HG03565 (cell line): ENCODE results near the gene OTOG.

ENCODE experiments used
- ATAC-seq: cut with Tn5 transposase; IDR thresholded peaks from one replicate; pipeline ENCODE4 v1.9.1; 2021; ENCODE audit warnings: mild to moderate bottlenecking, moderate library complexity; ENCODE audit not compliant: unreplicated experiment

OTOG gene

DNA sequence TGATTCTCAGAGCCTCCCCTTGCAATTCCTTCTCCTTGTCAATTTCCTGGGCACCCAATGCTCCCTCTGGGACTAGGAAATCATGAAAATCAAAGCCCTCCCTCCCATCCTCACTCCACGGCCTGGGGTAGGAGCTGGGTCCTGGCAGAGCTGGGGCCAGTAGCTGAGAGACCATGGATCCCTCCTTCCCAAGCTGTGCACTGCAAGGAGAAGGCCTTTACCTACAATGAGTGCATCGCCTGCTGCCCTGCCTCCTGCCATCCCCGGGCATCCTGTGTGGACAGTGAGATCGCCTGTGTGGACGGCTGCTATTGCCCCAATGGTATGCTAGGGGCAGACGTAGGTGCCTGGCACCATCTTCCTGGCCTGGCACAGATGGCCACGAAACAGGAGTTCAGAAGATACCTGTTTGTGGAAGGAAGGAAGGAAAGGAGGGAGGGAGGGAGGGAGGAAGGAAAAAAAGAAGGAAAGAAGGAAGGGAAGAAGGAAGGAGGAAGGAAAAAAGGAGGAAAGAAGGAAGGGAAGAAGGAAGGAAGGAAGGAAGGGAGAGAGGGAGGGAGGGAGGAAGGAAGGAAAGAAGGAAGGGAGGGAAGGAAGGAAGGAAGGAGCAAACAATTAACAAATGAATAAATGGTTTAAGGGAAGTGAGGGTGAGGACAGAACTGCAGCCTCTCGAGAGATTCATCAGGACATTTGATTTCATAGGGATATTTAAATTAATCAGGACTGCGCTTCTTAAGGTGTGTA lies 12.5 kb downstream of the OTOG start:
- ATAC-seq, result no peak

DNA sequence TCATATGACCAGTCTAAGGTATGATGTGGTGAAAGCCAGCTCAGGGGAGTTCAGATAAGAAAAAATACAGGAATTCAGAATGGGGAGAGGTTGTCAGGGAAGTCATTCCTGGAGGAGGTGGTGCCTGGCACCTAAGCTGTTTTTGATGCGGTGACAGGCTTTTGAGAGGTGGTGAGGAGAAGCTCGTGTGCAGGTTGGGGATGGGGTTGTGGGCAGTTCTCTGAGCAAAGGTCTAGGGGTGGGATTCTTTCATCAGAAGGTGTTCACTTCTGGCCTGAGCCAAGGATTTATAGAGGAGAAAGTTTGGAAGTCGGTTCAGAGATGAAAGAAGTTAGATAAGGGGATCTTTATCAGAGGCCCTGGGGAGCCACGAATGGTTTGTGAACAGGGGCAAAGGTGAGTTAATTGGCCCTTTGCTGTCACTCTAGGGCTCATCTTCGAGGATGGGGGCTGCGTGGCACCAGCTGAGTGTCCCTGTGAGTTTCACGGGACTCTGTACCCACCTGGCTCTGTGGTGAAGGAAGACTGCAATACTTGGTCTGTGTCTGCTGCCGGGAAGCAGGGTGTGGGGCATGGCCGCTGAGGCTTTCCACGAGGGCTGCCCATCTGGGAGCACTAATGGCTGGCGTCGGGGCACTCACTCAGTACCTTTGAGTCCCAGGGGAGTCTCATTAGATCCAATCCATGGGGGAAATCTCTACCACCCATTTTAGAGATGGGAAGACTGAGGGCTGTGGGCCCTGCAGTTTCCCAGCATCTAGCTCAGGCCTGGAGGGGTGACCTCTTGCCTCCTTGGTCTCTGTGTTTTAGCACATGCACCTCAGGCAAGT lies 13.4 kb downstream of the OTOG start:
- no peak for ATAC-seq

DNA sequence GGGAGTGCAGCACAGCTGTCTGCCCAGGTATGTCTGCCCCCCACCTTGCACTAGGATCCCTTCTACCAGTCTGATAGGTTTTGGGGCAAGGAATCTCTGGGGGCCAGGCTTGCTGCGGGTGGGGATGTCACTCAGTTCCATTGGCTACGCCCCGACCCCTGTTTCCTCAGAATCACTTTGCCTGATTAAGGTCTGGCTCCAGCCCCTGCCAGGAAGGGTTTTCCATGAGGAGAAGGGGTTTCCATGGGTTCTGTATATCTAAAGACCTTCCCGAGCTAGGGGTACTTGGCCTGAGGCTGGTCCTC lies 14.0 kb downstream of the OTOG start:
- no peak for ATAC-seq

DNA sequence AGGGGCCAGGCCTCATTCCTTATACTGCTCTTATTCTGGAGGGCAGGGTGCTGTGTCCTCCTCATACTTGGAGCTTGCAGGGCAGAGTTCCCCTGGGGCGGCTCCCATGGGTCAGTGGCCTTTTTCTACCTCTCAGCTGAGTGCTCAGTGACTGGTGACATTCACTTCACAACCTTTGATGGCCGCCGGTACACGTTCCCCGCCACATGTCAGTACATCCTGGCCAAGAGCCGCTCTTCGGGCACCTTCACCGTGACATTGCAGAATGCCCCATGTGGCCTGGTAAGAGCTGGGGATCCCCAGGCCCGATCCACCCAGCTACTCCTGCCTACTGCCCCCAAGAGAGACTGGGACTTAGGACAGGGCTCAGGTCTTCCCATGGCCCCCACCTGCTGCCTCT lies 14.5 kb downstream of the OTOG start:
- ATAC-seq, result no peak

DNA sequence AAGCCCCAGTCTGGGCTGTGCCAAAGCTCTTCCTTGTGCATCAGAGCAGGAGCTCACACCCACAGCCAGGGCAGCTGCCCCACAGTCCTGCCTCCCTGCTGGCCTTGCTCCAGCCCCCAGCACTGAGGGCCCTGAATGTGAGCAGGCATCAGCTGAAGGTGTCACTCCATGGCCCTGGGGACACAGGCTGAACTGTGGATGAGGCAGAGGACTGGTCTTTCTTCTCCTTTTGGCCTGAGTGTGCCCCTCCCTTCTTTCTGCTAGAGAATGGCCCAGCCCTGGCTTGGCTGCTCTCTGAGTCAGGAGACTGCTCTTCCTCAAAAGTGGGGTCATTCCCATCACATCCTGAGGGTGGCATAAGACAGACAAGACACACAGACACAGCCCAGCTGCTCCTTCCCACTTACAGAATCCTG lies 16.2 kb downstream of the OTOG start:
- no peak for ATAC-seq

DNA sequence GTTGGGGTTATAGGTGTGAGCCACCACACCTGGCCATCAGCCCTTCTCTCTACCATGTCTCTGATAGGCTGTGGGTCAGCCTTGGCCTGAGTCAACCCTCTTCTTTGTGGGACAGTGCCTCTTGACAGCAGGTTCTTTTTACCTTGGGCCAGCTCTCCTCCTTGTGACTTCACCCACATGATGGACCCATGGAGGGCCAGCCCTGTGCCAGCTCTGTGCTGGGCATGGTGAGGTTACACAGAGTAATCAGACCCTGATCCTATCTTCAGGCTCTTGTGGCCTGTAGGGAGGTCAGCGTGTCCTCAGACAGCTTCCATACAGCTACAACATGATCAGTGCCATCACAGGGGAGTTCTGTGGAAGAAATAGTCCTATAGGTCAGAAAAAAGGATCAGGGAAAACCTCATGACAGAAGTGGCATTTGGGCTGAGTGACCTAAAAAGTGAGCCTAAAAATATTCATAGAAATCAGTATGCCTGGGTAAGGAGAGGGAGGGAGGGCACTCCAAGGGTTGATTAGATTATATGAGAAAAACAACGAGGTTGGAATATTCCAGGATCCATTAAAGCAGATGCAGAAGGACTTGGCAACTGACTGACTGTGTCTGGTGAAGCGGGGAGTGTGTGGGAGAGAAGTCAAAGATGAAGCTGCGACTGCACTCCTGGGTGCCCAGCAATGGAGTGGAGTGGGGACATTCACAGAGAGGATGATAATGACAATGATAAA lies 17.1 kb downstream of the OTOG start:
- no peak for ATAC-seq

DNA sequence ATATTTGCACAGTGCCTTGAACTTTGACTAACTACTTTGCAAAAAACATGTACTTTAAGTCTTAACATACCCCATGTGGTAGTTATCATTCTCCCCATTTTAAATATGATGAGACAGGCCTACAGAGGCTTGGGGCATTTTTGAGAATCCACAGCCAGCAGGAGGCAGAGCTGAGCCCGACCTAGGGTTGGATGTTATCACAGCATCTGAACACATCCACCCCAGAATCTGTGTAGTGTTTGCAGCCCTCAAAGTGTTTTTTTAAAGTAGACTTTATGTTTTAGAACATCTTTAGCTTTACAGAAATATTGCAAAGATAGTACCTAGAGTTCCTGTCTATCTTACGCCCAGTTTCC lies 17.6 kb downstream of the OTOG start:
- no peak for ATAC-seq

DNA sequence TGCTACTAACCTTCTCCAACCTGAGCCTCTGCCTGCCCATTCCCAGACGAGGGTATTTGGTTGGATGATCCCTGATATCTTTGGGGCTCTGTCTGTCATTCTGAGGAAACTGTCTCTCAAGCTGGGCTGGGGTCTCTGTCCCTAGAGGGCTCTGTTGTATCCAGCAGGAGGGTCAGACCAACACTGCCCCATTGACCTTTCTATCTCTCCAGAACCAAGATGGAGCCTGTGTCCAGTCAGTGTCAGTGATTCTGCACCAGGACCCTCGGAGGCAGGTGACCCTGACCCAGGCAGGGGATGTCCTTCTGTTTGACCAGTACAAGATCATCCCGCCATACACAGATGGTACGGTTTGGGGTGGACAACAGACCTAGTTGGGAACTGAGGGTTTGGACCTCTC lies 21.9 kb downstream of the OTOG start:
- ATAC-seq, result no peak

DNA sequence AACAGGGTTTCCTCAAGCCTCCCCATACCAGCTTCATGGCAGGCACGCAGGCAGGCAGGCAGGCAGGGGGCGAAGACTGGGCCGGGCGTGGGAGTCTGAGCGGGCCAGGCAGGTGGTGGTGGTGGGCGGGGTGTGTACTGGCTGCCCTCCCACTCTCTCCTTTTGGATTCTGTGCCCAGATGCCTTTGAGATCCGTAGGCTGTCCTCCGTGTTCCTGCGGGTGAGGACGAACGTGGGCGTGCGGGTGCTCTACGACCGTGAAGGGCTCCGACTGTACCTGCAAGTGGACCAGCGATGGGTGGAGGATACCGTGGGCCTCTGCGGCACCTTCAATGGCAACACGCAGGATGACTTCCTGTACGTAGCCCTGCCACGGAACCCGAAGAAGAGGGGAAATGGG lies 23.0 kb downstream of the OTOG start:
- ATAC-seq, result no peak

DNA sequence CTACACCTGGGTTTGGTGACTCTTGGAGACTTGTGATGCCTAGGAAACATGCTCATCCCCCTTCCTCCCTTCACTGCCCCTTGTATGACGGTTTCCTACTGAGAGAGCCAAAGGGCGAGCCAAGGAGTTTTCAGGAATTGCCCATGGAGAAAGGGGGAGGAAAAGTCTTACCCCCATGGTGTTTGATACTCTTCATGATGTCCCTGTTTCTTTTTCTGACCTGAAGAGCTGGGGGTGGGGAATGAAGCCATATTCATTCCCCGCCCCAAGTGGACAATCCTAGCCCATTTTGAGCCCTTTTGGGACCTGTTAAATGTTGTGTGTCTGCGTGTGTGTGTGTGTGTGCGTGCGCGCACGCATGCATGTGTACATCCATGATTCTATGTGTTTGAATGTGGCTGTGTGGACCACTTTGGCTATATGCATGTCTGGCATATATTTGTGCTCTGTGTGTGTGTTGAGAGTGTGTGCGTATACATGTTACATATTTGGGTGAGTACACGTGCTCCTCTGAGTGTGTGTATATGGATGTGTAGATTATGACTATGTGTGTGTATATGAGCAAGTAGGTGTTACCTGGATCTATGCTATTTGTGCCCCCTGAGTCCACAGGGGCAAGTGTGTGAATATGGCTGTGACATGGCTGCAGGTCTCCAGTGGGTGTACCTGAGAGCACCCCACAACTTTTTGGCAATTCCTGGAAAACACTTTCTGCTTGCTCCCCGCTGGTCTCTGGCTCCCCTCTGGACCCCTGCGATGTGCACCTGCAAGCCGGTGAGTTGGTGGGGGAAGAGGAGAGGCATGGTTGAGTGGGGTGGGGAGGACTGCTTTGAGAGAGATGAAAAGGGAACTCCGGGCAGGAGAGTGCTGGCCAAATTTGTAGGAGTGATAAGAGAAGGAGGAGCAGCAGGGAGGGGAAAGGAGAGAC lies 24.6 kb downstream of the OTOG start:
- no peak for ATAC-seq

DNA sequence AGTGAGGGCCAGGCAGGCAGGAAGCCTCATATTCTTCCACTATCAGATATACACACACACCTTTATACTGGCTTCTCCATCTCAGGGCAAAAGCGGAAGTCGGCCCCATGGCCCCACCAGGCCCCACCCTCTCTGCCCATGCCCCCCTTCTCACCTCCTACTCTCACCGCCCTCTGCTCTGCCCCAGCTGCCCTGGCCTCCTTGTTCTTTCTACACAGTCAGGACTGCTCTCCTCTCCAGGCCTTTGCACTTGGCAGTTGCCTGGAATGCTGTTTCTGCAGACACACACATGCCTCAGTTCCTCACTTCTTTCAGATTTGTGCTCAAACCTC lies 25.3 kb downstream of the OTOG start:
- ATAC-seq, result no peak

DNA sequence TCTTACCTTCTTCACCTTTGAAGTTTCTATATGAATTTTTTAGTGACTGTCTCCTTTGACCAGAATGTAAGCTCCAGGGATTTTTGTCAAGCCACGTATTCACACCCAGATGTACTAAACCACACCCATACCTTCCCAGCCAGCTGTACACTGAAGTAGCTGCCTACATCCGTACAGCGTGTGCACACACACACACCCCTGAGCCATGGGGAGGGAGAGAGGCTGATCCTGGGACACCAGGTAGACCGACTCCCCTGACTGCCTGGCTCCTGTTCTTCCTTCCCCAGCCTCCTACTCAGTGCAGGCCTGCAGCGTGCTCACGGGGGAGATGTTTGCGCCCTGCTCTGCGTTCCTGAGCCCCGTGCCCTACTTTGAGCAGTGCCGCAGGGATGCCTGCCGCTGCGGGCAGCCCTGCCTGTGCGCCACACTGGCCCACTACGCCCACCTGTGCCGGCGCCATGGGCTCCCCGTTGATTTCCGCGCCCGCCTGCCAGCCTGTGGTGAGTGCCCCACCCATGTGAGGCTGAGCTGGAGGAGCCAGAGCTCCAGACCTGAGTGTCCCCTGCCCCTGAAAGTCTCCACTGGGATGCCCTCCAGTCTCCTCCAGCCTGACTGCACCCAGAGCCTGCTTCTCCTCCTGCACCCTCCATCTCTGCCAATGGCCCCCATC lies 25.9 kb downstream of the OTOG start:
- no peak for ATAC-seq

DNA sequence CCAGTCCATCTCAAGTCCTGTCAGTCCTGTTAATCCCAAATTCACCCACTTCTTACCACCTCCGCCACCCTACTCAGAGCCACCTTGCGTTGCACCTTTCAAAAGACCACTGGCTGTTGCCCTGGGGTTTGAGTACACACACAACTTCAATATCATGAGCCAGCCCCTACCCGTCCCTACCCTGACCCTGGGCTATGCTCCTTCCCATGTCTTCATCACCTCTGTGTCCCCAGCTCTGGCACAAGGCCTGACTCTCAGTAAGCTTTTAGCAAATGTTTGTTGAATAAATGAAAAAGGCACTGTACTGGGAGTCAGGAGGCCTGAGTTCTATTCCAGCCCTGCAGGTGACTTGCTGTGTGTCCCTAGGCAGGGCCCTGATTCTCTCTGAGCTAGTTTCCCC lies 26.5 kb downstream of the OTOG start:
- no peak for ATAC-seq

DNA sequence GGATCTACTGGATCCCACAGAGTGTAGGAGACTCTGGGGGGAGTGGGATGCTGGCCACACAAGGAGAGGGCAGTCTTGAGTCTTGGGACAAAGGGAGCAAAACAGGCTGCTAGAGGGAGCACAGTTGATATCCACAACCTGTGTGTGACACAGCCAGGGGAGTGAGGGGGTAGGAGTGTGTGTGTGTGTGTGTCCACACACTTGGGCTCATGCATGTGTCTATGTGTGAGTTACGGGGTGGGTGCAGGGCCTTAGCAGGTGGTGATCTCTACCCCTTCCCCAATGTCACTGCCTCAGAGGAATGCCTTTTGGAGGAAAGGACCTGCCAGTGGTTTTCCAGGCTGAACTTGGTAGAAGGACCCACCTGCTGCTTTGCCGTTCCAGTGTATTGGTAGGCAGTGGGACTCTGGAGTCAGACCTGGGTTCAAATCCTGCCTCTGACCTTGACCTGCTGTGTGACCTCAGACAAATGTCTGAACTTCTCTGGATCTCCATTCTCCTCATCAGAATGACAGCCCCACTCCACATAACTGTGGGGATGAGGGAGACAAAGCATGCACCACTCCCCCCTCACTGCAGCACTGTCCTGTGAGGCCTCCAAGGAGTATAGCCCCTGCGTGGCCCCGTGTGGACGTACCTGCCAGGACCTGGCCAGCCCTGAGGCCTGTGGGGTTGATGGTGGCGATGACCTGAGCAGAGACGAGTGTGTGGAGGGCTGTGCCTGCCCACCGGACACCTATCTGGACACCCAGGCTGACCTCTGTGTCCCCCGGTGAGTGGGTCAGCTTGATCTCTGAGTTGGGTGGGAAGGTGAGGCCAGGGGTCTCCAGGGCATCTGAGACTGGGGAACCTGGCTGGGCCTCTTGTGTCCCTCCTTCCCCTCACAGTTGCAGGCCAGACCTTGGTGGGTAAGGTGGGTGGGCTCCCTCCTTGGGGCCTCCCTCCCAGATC lies 27.4 kb downstream of the OTOG start:
- ATAC-seq, result no peak

DNA sequence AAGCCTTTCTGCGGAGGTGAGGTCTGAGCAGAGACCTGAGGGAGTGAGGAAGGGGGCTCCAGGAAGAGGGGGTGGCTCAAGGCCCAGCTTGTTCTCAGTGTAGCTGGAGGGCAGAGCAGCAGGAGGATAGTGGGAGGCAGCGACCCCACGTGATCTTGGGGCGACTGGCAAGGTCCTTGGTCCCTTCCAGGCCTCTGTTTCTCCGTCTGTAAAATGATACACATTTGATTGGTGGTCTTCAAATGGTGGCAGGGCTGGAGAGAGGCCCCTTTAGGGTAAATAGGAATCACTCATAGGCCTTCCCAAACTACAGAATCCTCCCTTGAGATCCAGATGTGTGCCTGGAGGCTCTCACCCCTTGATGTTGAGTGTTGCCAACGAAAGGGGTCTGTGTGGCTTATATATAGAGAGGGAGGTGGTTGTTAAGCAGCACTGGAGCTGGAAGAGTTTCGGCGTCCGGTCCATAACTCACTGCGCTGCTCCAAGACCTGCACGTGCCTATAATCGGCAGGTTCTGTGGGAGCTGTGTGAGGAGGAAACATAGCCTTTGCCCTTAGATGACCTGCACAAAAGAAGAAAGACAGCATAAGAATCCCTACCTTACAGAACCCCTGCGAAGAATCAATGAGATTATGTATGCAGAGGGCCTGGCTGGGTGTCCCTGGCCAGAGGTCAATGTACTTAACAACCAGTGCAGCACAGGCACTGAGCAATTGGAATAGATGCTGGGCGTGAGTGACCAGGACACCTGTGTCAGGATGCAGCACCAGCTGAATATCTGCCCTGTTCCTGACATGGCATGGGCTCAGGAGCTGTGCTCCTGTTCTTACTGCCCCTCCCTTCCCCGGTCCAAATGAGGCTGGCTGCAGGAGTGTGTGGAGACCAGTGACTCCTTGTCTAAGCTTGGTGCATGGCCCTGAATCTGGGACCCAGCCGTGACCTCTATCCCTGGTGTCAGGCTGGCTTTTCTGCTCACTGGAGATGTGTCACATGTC lies 28.7 kb downstream of the OTOG start:
- ATAC-seq, result no peak

DNA sequence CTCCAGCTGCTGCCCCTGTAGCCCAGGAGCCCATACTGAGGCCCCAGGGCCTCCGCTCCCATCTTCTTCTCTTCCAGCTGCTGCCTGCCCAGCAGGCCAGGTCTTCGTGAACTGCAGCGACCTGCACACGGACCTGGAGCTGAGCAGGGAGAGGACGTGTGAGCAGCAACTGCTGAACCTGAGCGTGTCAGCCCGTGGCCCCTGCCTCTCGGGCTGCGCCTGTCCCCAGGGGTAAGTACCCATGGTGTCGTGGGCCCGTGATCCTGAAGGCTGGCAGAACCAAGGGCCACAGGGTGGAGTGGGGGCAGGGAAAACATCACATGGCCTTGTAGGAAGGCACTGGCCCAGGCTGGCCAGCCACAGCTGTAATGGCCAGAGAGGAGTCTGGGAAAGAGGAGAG lies 31.2 kb downstream of the OTOG start:
- no peak for ATAC-seq

DNA sequence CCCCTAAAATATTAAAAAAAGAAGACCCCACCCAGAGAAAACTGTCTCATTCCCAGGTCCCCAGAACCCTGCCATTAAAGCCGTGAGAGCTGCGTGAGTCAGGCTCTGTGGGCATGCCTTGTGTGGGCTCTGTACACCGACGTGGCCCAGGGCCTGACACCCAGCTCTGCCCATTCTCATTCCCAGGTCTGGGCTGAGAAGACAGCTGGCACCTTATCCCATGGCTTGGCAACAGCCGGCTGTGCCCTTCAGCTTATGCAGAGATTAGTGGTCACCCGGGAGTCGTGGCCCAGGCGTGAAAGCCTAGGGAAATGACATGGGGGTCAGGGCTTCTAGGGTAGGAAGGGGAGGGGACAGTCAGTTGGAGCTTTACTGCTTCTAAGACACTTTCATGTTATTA lies 31.9 kb downstream of the OTOG start:
- ATAC-seq, result no peak

DNA sequence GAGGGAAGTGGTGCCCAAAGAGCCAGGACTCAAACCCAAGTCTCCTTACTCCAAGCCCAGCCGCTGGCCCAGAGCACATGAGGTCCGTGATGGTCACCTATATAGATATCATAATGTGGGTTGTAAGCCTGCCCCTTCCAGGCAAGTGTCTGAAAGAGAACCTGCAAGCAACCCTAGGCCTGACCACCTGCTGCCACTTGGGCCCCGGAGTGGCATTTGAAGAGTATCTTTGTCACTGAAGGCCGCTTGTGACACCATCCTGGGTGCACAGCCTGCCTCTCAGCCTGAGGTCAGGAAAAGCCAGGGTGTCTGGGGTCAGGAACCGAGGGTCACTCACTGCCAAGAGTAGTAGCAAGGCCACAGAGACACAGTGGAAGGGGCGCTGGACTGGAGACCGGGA lies 32.4 kb downstream of the OTOG start:
- no peak for ATAC-seq
